Trophoblast cell (in vitro differentiated cells and primary cell): ENCODE results near the gene MICU1.

Experiments
- DNase-seq, 2 donors: peaks; one replicate each; pipeline ENCODE4 v3.0.0-alpha.2; 2016
- H2AFZ ChIP-seq: 2 replicates; pipeline ENCODE4 v1.6.1; 2013; ENCODE audit warnings: low read length, moderate library complexity, mild to moderate bottlenecking; ENCODE audit not compliant: insufficient read depth, poor library complexity
- H2AK5ac ChIP-seq: 2 replicates; pipeline ENCODE4 v1.6.1; 2013; ENCODE audit warnings: mild to moderate bottlenecking, low read length
- H2BK120ac ChIP-seq: 2 replicates; pipeline ENCODE4 v1.6.1; 2013; ENCODE audit warnings: low read length, mild to moderate bottlenecking, moderate library complexity; ENCODE audit not compliant: insufficient read depth, poor library complexity
- H2BK12ac ChIP-seq: 2 replicates; pipeline ENCODE4 v1.6.1; 2013; ENCODE audit warnings: mild to moderate bottlenecking, low read length, moderate library complexity
- H2BK5ac ChIP-seq: 2 replicates; pipeline ENCODE4 v1.6.1; 2013; ENCODE audit warnings: low read length, low read depth, moderate library complexity, mild to moderate bottlenecking; ENCODE audit not compliant: poor library complexity
- H3K14ac ChIP-seq: 2 replicates; pipeline ENCODE4 v1.6.1; 2013; ENCODE audit warnings: mild to moderate bottlenecking, low read length
- H3K18ac ChIP-seq: 2 replicates; pipeline ENCODE4 v1.6.1; 2013; ENCODE audit warnings: mild to moderate bottlenecking, low read length
- H3K23ac ChIP-seq: 2 replicates; pipeline ENCODE4 v1.6.1; 2013; ENCODE audit warnings: low read length
- H3K27ac ChIP-seq: 2 replicates; pipeline ENCODE4 v1.5.1; 2013; ENCODE audit warnings: low read depth, mild to moderate bottlenecking, inconsistent platforms, low read length, moderate library complexity
- H3K27me3 ChIP-seq: 2 replicates; pipeline ENCODE4 v1.6.1; 2013; ENCODE audit warnings: inconsistent platforms, mild to moderate bottlenecking, low read length, moderate library complexity; ENCODE audit not compliant: insufficient read depth
- H3K36me3 ChIP-seq, 2 experiments: 1 replicate in 1 of 2; 2 replicates in 1 of 2; pipeline ENCODE4 v1.6.1; 2013; ENCODE audit warnings: low read length in 2 of 2, mild to moderate bottlenecking in 2 of 2, moderate library complexity in 1 of 2; ENCODE audit not compliant: insufficient read depth in 2 of 2, control insufficient read depth in 1 of 2
- H3K4ac ChIP-seq: 2 replicates; pipeline ENCODE4 v1.6.1; 2013; ENCODE audit warnings: low read depth, mild to moderate bottlenecking, low read length, moderate library complexity
- H3K4me1 ChIP-seq, 2 experiments: 1 replicate in 1 of 2; 2 replicates in 1 of 2; pipeline ENCODE4 v1.6.1; 2013; ENCODE audit warnings: low read length in 2 of 2, mild to moderate bottlenecking in 2 of 2, moderate library complexity in 1 of 2; ENCODE audit not compliant: insufficient read depth in 2 of 2, control insufficient read depth in 1 of 2
- H3K4me2 ChIP-seq: 2 replicates; pipeline ENCODE4 v1.6.1; 2013; ENCODE audit warnings: inconsistent platforms, mild to moderate bottlenecking, low read length, moderate library complexity
- H3K4me3 ChIP-seq: 2 replicates; pipeline ENCODE4 v1.5.1; 2013; ENCODE audit warnings: mild to moderate bottlenecking, low read depth, low read length, inconsistent platforms
- H3K79me1 ChIP-seq: one replicate; pipeline ENCODE4 v1.6.1; 2013; ENCODE audit warnings: low read length
- H3K79me2 ChIP-seq: 2 replicates; pipeline ENCODE4 v1.6.1; 2013; ENCODE audit warnings: low read length, mild to moderate bottlenecking; ENCODE audit not compliant: control insufficient read depth, insufficient read depth, poor library complexity
- H3K9ac ChIP-seq: 2 replicates; pipeline ENCODE4 v1.6.1; 2013; ENCODE audit warnings: mild to moderate bottlenecking, low read length
- H3K9me3 ChIP-seq: 2 replicates; pipeline ENCODE4 v1.6.1; 2013; ENCODE audit warnings: low read depth, mild to moderate bottlenecking, control low read depth, inconsistent platforms, low read length; ENCODE audit not compliant: insufficient read depth
- H4K12ac ChIP-seq: 2 replicates; pipeline ENCODE4 v1.6.1; 2013; ENCODE audit warnings: low read depth, mild to moderate bottlenecking, low read length, moderate library complexity
- H4K8ac ChIP-seq: 2 replicates; pipeline ENCODE4 v1.6.1; 2013; ENCODE audit warnings: low read depth, mild to moderate bottlenecking, low read length, moderate library complexity
- H4K91ac ChIP-seq: one replicate; pipeline ENCODE4 v1.6.1; 2013; ENCODE audit warnings: low read depth, mild to moderate bottlenecking, low read length, moderate library complexity
- WGBS: extraction: QIAGEN DNeasy Blood & Tissue Kit; methylation state at CpG from one replicate; pipeline ENCODE4 v1.1.7; 2013; ENCODE audit warnings: missing lambda C conversion rate; ENCODE audit not compliant: insufficient read length, insufficient coverage; ENCODE audit errors: extremely low coverage; 5-methylcytosine and 5-hydroxymethylcytosine counted together

MICU1 gene

GRCh38 chr10:72356987-72357386, 268.9 kb downstream of the MICU1 start:
- Histone ChIP-seq H3K36me3 (peaks cover 3 to 4% of the 10 kb centered on the region in 2 experiments), H3K9me3 (no peaks in the 10 kb centered on the region)

GRCh38 chr10:72356115-72356514, 269.8 kb downstream of the MICU1 start:
- Histone ChIP-seq H3K14ac (no peak overlapping the region), H2AFZ (no peak overlapping the region), H3K27me3 (no peaks in the 10 kb centered on the region), H3K79me2 (peaks cover 4% of the 10 kb centered on the region), H3K18ac (no peak overlapping the region), H3K36me3 (peaks cover 4 to 8% of the 10 kb centered on the region in 2 experiments), H2BK5ac (no peak overlapping the region), H4K91ac (no peak overlapping the region), H4K8ac (no peak overlapping the region), H3K23ac (no peak overlapping the region), H2BK120ac (no peak overlapping the region), H2BK12ac (no peak overlapping the region), H3K9me3 (no peaks in the 10 kb centered on the region), H3K4me3 (no peak overlapping the region), H3K4ac (no peak overlapping the region), H3K79me1 (peaks cover 7% of the 10 kb centered on the region), H4K12ac (no peak overlapping the region), H3K4me1 (peaks cover 0 to 6% of the 10 kb centered on the region in 2 experiments), H2AK5ac (no peak overlapping the region), H3K27ac (no peak overlapping the region), H3K9ac (no peak overlapping the region), H3K4me2 (no peak overlapping the region)
- 100% methylated on average over 2 of the region's 6 CpGs for WGBS
- DNase-seq = no peak

More at GRCh38 chr10:72356987-72357386, 268.9 kb downstream of the MICU1 start:
- Histone ChIP-seq H4K8ac (no peak overlapping the region), H3K27me3 (no peaks in the 10 kb centered on the region), H3K18ac (no peak overlapping the region), H3K4me3 (no peak overlapping the region), H2AK5ac (no peak overlapping the region), H3K4me1 (peaks cover 0 to 6% of the 10 kb centered on the region in 2 experiments), H3K9ac (no peak overlapping the region), H3K4ac (no peak overlapping the region), H4K91ac (no peak overlapping the region), H2BK5ac (no peak overlapping the region), H2BK120ac (no peak overlapping the region), H3K79me1 (peaks cover 7% of the 10 kb centered on the region), H4K12ac (no peak overlapping the region), H3K4me2 (no peak overlapping the region), H3K79me2 (peaks cover 4% of the 10 kb centered on the region), H2BK12ac (no peak overlapping the region), H2AFZ (no peak overlapping the region), H3K27ac (no peak overlapping the region), H3K14ac (no peak overlapping the region), H3K23ac (no peak overlapping the region)
- DNase-seq = no peak
- no CpG with 5 or more reads among the region's 4 CpGs for WGBS

DNA sequence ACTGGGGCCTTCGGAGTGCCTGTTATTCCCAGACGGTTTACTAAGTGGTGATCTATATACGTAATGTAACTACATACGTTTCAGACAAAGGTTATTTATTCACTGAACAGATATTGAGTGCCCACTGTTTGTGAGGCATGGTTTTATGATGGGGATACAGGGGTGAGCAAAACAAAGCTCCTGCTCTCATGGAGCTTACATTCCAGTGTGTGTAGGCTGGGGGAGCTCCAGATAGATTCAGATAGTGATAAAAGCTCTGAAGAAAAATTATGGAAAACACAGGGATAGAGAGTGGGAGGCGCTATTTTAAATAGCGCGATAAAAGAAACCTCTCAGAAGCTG, 270.7 kb downstream of the MICU1 start:
- Histone ChIP-seq H3K79me1 (peaks cover 7% of the 10 kb centered on the region), H4K91ac (peak overlapping the region; percentile 50), H2BK120ac (no peak overlapping the region), H2AK5ac (no peak overlapping the region), H3K9ac (no peak overlapping the region), H3K27ac (peak overlapping the region; percentile 59), H3K23ac (no peak overlapping the region), H3K14ac (no peak overlapping the region), H2AFZ (no peak overlapping the region), H3K79me2 (peaks cover 4% of the 10 kb centered on the region), H3K27me3 (no peaks in the 10 kb centered on the region), H4K8ac (peak overlapping the region; percentile 51), H3K4me2 (peak overlapping the region; percentile 68), H2BK5ac (no peak overlapping the region), H2BK12ac (no peak overlapping the region), H3K18ac (no peak overlapping the region), H3K36me3 (peaks cover 4 to 15% of the 10 kb centered on the region in 2 experiments), H3K4me1 (peaks cover 0 to 6% of the 10 kb centered on the region in 2 experiments), H4K12ac (no peak overlapping the region), H3K4me3 (no peak overlapping the region), H3K9me3 (no peaks in the 10 kb centered on the region), H3K4ac (no peak overlapping the region)
- no peak for DNase-seq
- WGBS = no CpG with 5 or more reads among the region's 7 CpGs

GRCh38 chr10:72354356-72355213, 271.3 kb downstream of the MICU1 start, which contains the start of gene DNAJB12:
TSS of gene DNAJB12 (minus strand) at chr10:72354919. CDS start at chr10:72354897, 22 bp downstream.
- DNase-seq = peak; percentile 91 to 96
- Histone ChIP-seq H2AFZ (peak within 1 kb of the TSS; percentile 76), H3K4me3 (peak within 1 kb of the TSS; percentile 97), H4K8ac (peak within 1 kb of the TSS; percentile 97), H2AK5ac (peak within 1 kb of the TSS; percentile 26), H3K18ac (peak within 1 kb of the TSS; percentile 85), H3K23ac (no peak within 1 kb of the TSS), H3K27me3 (no peaks in the 10 kb centered on the region), H3K79me2 (peaks cover 4% of the 10 kb centered on the region), H2BK12ac (no peak within 1 kb of the TSS), H3K9me3 (no peaks in the 10 kb centered on the region), H3K36me3 (peaks cover 4 to 15% of the 10 kb centered on the region in 2 experiments), H4K12ac (peak within 1 kb of the TSS; percentile 94), H3K4ac (peak within 1 kb of the TSS; percentile 66), H3K4me2 (peak within 1 kb of the TSS; percentile 68), H3K4me1 (peaks cover 0 to 6% of the 10 kb centered on the region in 2 experiments), H3K9ac (peak within 1 kb of the TSS; percentile 100), H2BK120ac (peak within 1 kb of the TSS; percentile 57), H3K14ac (peak within 1 kb of the TSS; percentile 96), H4K91ac (peak within 1 kb of the TSS; percentile 97), H3K79me1 (peaks cover 7% of the 10 kb centered on the region), H3K27ac (peak within 1 kb of the TSS; percentile 96), H2BK5ac (peak within 1 kb of the TSS; percentile 95)
- WGBS = no CpG with 5 or more reads among the region's 74 CpGs
